ENCODE data around the gene GKN2. TPM values are rescaled to one million over a fixed set of nuclear protein-coding genes. Genes with fewer than 3 reads are reported as not detected.

GKN2 gene, protein sequence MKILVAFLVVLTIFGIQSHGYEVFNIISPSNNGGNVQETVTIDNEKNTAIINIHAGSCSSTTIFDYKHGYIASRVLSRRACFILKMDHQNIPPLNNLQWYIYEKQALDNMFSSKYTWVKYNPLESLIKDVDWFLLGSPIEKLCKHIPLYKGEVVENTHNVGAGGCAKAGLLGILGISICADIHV
- total RNA-seq (ENCODE audit: unreplicated experiment): not detected
- long read RNA-seq: 0 reads

DNA sequence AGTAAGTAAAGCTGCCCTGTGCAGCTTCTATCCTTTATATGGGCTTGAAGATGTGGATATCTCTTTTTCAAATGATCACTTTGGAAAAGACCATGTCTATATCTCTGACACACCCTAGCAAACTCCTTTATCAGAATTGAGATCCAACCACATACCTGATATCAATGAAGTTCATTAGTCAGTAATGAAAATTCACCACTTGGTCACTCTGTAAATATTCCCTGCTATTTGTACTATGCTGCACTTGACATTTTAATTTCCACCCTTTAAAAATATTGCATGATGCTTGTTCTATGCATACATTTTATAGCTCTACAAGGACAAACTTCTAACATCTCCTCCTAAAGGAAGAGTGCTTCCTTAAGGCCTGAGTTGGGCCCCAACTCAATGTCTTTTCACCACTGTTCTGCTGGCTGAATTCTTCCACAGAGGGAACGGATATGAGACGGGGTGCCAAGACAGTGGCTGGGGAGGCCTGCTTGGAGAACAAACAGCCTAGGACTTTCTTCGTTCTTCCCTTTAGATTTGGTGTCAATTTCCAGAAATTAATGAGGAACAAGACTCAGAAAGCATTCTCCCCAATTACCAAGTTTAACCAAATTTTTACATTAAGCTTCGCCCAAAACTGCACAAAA is at the start of gene GKN2:
Gene GKN2, minus strand, starts transcription at position 7 of the 635 bp plus-strand sequence. CDS start 32 bp downstream, outside the sequence.
- Mint-ChIP-seq H3K36me3 (ENCODE audit: unreplicated experiment) (no peaks in the 10 kb centered on the region), H3K4me1 (ENCODE audit: low read depth, unreplicated experiment) (no peaks in the 10 kb centered on the region)
- TF ChIP-seq, protein P1, sequence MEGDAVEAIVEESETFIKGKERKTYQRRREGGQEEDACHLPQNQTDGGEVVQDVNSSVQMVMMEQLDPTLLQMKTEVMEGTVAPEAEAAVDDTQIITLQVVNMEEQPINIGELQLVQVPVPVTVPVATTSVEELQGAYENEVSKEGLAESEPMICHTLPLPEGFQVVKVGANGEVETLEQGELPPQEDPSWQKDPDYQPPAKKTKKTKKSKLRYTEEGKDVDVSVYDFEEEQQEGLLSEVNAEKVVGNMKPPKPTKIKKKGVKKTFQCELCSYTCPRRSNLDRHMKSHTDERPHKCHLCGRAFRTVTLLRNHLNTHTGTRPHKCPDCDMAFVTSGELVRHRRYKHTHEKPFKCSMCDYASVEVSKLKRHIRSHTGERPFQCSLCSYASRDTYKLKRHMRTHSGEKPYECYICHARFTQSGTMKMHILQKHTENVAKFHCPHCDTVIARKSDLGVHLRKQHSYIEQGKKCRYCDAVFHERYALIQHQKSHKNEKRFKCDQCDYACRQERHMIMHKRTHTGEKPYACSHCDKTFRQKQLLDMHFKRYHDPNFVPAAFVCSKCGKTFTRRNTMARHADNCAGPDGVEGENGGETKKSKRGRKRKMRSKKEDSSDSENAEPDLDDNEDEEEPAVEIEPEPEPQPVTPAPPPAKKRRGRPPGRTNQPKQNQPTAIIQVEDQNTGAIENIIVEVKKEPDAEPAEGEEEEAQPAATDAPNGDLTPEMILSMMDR (IDR thresholded peaks at IDR 0.05; ENCODE audit: partially characterized antibody, unreplicated experiment): no peak

DNA sequence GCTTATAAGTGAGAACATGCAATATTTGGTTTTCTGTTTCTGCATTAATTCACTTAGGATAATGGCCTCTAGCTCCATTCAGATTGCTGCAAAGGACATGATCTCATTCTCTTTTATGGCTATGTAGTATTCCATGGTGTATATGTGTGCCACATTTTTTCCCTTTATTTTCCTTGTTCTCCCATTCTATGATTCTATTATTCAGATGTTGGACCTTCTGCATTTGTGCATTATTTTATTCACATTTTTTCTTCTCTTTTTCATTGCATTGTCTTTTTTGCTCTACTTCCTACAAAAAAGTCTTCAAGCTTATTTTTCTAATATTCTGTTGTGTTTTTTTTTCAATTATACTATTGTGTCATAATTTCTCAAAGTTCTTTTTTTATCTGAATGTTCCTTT is 49.2 kb upstream of the GKN2 start:
- Mint-ChIP-seq H3K4me1 (ENCODE audit: low read depth, unreplicated experiment) (no peaks in the 10 kb centered on the region), H3K27ac (ENCODE audit: unreplicated experiment) (no peak overlapping the region), H3K27me3 (ENCODE audit: unreplicated experiment) (no peaks in the 10 kb centered on the region), H3K4me3 (ENCODE audit: unreplicated experiment) (no peak overlapping the region), H3K9me3 (ENCODE audit: unreplicated experiment) (peaks cover 7% of the 10 kb centered on the region), H3K36me3 (ENCODE audit: unreplicated experiment) (peaks cover 23% of the 10 kb centered on the region)
- TF ChIP-seq, protein P1 (IDR thresholded peaks at IDR 0.05; ENCODE audit: partially characterized antibody, unreplicated experiment): no peak
- DNase-seq: no peak

More for the DNA sequence above, at the start of gene GKN2:
- no peaks in the 10 kb centered on the region for H3K9me3 Mint-ChIP-seq (ENCODE audit: unreplicated experiment)
- H3K27ac Mint-ChIP-seq (ENCODE audit: unreplicated experiment): no peak within 1 kb of the TSS
- H3K27me3 Mint-ChIP-seq (ENCODE audit: unreplicated experiment): peaks cover 2% of the 10 kb centered on the region
- no peak for DNase-seq
- no peak within 1 kb of the TSS for H3K4me3 Mint-ChIP-seq (ENCODE audit: unreplicated experiment)

DNA sequence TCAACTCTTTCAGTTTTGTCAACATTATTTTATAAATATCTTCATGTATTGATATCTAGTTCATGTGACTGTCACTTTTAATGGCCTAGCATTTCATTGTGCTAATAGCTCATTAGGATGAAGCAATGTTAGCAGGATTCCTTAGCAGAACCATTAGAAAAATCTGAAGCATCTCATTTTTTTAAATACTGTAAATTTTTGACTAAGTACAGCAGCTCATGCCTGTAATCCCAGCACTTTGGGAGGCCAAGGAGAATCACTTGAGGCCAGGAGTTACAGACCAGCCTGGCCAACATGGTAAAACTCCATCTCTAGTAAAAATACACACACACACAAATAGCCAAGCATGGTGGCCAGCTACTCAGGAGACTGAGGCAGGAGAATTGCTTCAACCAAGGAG is 44.7 kb upstream of the GKN2 start:
- Mint-ChIP-seq H3K36me3 (ENCODE audit: unreplicated experiment) (peaks cover 13% of the 10 kb centered on the region), H3K4me1 (ENCODE audit: low read depth, unreplicated experiment) (no peaks in the 10 kb centered on the region), H3K27ac (ENCODE audit: unreplicated experiment) (no peak overlapping the region), H3K4me3 (ENCODE audit: unreplicated experiment) (no peak overlapping the region), H3K9me3 (ENCODE audit: unreplicated experiment) (peaks cover 5% of the 10 kb centered on the region), H3K27me3 (ENCODE audit: unreplicated experiment) (no peaks in the 10 kb centered on the region)
- no peak for DNase-seq
- TF ChIP-seq, protein P1 (IDR thresholded peaks at IDR 0.05; ENCODE audit: partially characterized antibody, unreplicated experiment): no peak

DNA sequence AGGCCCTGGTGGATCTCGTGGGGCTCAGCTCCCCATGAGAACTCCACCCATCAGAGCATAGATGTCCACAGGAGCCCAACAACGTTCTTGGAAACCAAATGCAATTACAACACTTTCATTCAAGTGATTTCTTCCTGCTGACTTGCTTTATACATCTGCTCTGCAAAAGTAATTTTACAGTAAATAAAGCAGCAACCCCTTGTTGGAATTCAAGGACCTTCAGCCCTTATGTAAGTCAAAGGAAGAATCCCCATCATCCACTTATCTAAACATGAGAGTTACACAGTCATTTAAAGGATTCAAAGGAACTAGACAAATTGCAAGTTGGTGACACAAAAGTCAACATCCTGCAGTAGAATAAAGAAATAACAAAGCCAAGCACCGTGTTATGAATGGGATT is 43.2 kb upstream of the GKN2 start:
- TF ChIP-seq, protein P1 (IDR thresholded peaks at IDR 0.05; ENCODE audit: partially characterized antibody, unreplicated experiment): no peak
- peaks cover 2% of the 10 kb centered on the region for H3K9me3 Mint-ChIP-seq (ENCODE audit: unreplicated experiment)
- no peak overlapping the region for H3K4me3 Mint-ChIP-seq (ENCODE audit: unreplicated experiment)
- DNase-seq: no peak
- no peaks in the 10 kb centered on the region for H3K4me1 Mint-ChIP-seq (ENCODE audit: low read depth, unreplicated experiment)
- H3K27me3 Mint-ChIP-seq (ENCODE audit: unreplicated experiment): no peaks in the 10 kb centered on the region
- H3K27ac Mint-ChIP-seq (ENCODE audit: unreplicated experiment): no peak overlapping the region
- no peaks in the 10 kb centered on the region for H3K36me3 Mint-ChIP-seq (ENCODE audit: unreplicated experiment)

DNA sequence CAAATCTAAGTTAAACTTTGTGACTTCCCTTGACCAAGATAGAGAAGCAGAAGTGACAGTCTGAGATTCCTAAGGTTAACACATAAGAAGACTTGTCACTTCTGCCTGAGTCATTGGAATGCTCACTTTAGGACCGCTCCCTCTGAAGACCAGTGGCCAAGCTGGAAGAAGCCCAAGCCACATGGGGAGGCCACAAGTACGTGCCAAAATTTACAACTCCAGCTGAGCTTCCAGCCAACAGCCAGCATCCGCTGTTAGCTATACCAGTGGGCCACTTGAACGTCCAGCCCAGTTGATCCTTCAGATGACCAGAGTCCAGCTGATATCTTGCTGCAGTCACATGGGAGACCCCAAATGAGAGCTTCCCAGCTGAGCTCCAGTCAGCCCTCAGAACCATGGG is 42.2 kb upstream of the GKN2 start:
- Mint-ChIP-seq H3K27me3 (ENCODE audit: unreplicated experiment) (no peaks in the 10 kb centered on the region), H3K4me3 (ENCODE audit: unreplicated experiment) (no peak overlapping the region), H3K9me3 (ENCODE audit: unreplicated experiment) (no peaks in the 10 kb centered on the region), H3K36me3 (ENCODE audit: unreplicated experiment) (no peaks in the 10 kb centered on the region), H3K27ac (ENCODE audit: unreplicated experiment) (no peak overlapping the region), H3K4me1 (ENCODE audit: low read depth, unreplicated experiment) (no peaks in the 10 kb centered on the region)
- TF ChIP-seq, protein P1 (IDR thresholded peaks at IDR 0.05; ENCODE audit: partially characterized antibody, unreplicated experiment): no peak
- DNase-seq: no peak
